Subcutaneous adipose tissue (tissue), 4 donors: ENCODE data around the gene SLC17A7. TPM values are rescaled to one million over a fixed set of nuclear protein-coding genes. Genes with fewer than 3 reads are reported as not detected.

Experiments used
- CTCF ChIP-seq: fragments of 450-650 bp; IDR thresholded peaks from one replicate; pipeline ENCODE4 v1.5.1; 2016; ENCODE audit warnings: low read depth, mild to moderate bottlenecking, control low read depth, antibody characterized with exemption, moderate library complexity
- total RNA-seq, 4 donors: library from RNA; depleted of rRNA; stranded (reverse); fragments of >200 nt; gene quantifications; one replicate each; pipeline ENCODE4 v1.1.0, GENCODE V29; 2016

SLC17A7 gene
- total RNA-seq, 4 donors from 2014 or later: 1.7 to 3.6 (median 2.8) TPM

- no peak for TF ChIP-seq CTCF
These were observed 33.2 kb upstream of the SLC17A7 start for GRCh38 chr19:49474542-49474924.

- TF ChIP-seq CTCF: no peak
These were observed 32.7 kb upstream of the SLC17A7 start, which contains the start of gene FLT3LG for GRCh38 chr19:49473868-49474541. Gene FLT3LG, plus strand, starts transcription at chr19:49474215. Its CDS starts 425 bp downstream, at chr19:49474640.

- TF ChIP-seq CTCF: no peak
These were observed 31.6 kb upstream of the SLC17A7 start for GRCh38 chr19:49472936-49473335.

GRCh38 chr19:49470615-49470978, 29.3 kb upstream of the SLC17A7 start:
- TF ChIP-seq CTCF: no peak

GRCh38 chr19:49469828-49470614, 28.7 kb upstream of the SLC17A7 start:
- no peak for TF ChIP-seq CTCF

GRCh38 chr19:49468746-49469447, 27.6 kb upstream of the SLC17A7 start:
- no peak for TF ChIP-seq CTCF

GRCh38 chr19:49468199-49468598, 26.9 kb upstream of the SLC17A7 start:
- TF ChIP-seq CTCF: no peak
